Hepatocyte (in vitro differentiated cells): ENCODE data around the gene EEF1A2.

ENCODE experiments used
- EZH2 ChIP-seq: fragments of 200-600 bp; sonication (generic); IDR thresholded peaks from 2 replicates; pipeline ENCODE4 v1.6.1; 2016; ENCODE audit warnings: antibody characterized with exemption, mild to moderate bottlenecking, borderline replicate concordance
- TF ChIP-seq, protein P1 (sequence below): fragments of 200-600 bp; sonication (generic); IDR thresholded peaks from 2 replicates; pipeline ENCODE4 v1.5.1; 2016; ENCODE audit warnings: antibody characterized with exemption, mild to moderate bottlenecking; ENCODE audit not compliant: poor library complexity

DNA sequence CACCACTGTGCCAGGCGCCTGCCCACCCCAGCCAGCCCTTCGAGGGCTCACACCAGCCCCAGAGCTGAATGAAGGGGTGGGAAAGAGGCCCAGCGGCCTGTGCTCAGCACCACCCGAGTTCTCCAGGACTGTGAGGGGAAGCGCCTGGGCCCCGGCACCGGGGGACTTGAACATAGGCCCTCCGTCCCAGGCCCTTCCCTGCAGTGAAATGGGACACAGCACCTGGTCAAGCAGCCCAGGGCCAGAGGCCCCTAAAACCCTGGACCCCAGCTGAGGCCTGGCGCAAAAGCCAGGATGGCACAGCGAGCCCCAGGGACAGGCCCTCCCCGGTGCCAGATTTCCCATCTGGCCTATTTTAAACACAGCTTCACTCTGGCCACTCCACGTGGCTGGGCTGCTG lies 30.5 kb downstream of the EEF1A2 start:
- TF ChIP-seq, protein P1, sequence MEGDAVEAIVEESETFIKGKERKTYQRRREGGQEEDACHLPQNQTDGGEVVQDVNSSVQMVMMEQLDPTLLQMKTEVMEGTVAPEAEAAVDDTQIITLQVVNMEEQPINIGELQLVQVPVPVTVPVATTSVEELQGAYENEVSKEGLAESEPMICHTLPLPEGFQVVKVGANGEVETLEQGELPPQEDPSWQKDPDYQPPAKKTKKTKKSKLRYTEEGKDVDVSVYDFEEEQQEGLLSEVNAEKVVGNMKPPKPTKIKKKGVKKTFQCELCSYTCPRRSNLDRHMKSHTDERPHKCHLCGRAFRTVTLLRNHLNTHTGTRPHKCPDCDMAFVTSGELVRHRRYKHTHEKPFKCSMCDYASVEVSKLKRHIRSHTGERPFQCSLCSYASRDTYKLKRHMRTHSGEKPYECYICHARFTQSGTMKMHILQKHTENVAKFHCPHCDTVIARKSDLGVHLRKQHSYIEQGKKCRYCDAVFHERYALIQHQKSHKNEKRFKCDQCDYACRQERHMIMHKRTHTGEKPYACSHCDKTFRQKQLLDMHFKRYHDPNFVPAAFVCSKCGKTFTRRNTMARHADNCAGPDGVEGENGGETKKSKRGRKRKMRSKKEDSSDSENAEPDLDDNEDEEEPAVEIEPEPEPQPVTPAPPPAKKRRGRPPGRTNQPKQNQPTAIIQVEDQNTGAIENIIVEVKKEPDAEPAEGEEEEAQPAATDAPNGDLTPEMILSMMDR, result no peak
- TF ChIP-seq EZH2, result no peak
